Measurements from ENCODE around the gene CDC42SE1.

Gene CDC42SE1

GRCh38 chr1:151085953-151086559 lies 26.6 kb upstream of the CDC42SE1 start:
- TF ChIP-seq POLR2A (IDR thresholded peaks at IDR 0.05; ENCODE audit: extremely low read depth, insufficient read length) (no peak), MYC (IDR thresholded peaks at IDR 0.05; ENCODE audit: low read depth, low read length) (no peak), CTCF (IDR thresholded peaks at IDR 0.05; ENCODE audit: low read depth, low read length) (no peak), MAX (IDR thresholded peaks at IDR 0.05; ENCODE audit: low read depth, low read length) (no peak)
- no peak for DNase-seq (ENCODE audit: low read depth)

GRCh38 chr1:151072224-151072623 lies 12.8 kb upstream of the CDC42SE1 start:
- H3K4me3 ChIP-seq (ENCODE audit: low read depth, low read length) = no peak overlapping the region
- no peak for DNase-seq (ENCODE audit: low read depth)
- TF ChIP-seq MYC (IDR thresholded peaks at IDR 0.05; ENCODE audit: low read depth, low read length) (no peak), MAX (IDR thresholded peaks at IDR 0.05; ENCODE audit: low read depth, low read length) (no peak), CTCF (IDR thresholded peaks at IDR 0.05; ENCODE audit: low read depth, low read length) (no peak), POLR2A (IDR thresholded peaks at IDR 0.05; ENCODE audit: extremely low read depth, insufficient read length) (no peak)

More at GRCh38 chr1:151085953-151086559, 26.6 kb upstream of the CDC42SE1 start:
- no peak overlapping the region for H3K4me3 ChIP-seq (ENCODE audit: low read depth, low read length)

GRCh38 chr1:151070474-151071276 lies 11.3 kb upstream of the CDC42SE1 start, which contains the start of gene GABPB2:
Gene GABPB2 (plus strand): TSS chr1:151070761. CDS start chr1:151088190, 17,429 bp downstream.
- peak; percentile 95 for DNase-seq (ENCODE audit: low read depth)
- peak within 1 kb of the TSS; percentile 90 for H3K4me3 ChIP-seq (ENCODE audit: low read depth, low read length)
- TF ChIP-seq POLR2A (IDR thresholded peaks at IDR 0.05; ENCODE audit: extremely low read depth, insufficient read length) (peak; percentile 89), MAX (IDR thresholded peaks at IDR 0.05; ENCODE audit: low read depth, low read length) (peak; percentile 69), CTCF (IDR thresholded peaks at IDR 0.05; ENCODE audit: low read depth, low read length) (peak; percentile 70), MYC (IDR thresholded peaks at IDR 0.05; ENCODE audit: low read depth, low read length) (no peak; the same call in 1 of the 2 replicates)

GRCh38 chr1:151069103-151069486 lies 9.7 kb upstream of the CDC42SE1 start:
- no peak overlapping the region for H3K4me3 ChIP-seq (ENCODE audit: low read depth, low read length)
- DNase-seq (ENCODE audit: low read depth) = no peak
- TF ChIP-seq MAX (IDR thresholded peaks at IDR 0.05; ENCODE audit: low read depth, low read length) (no peak), POLR2A (IDR thresholded peaks at IDR 0.05; ENCODE audit: extremely low read depth, insufficient read length) (no peak), MYC (IDR thresholded peaks at IDR 0.05; ENCODE audit: low read depth, low read length) (no peak), CTCF (IDR thresholded peaks at IDR 0.05; ENCODE audit: low read depth, low read length) (no peak)

GRCh38 chr1:151067185-151067584 lies 7.8 kb upstream of the CDC42SE1 start:
- H3K4me3 ChIP-seq (ENCODE audit: low read depth, low read length) = no peak overlapping the region
- TF ChIP-seq CTCF (IDR thresholded peaks at IDR 0.05; ENCODE audit: low read depth, low read length) (no peak), MAX (IDR thresholded peaks at IDR 0.05; ENCODE audit: low read depth, low read length) (no peak), POLR2A (IDR thresholded peaks at IDR 0.05; ENCODE audit: extremely low read depth, insufficient read length) (no peak), MYC (IDR thresholded peaks at IDR 0.05; ENCODE audit: low read depth, low read length) (no peak)
- DNase-seq (ENCODE audit: low read depth) = no peak

All from NB4 (cell line).